ENCODE data around the gene AIMP1. TPM values are rescaled to one million over a fixed set of nuclear protein-coding genes. Genes with fewer than 3 reads are reported as not detected.
A peak's percentile ranks its signal among the peaks of the same experiment; 100 is the strongest.

Gene AIMP1
- total and polyA plus RNA-seq, 2 of the 13 experiments (the other 11 are each of a cell fraction or from before 2014, with no cell fraction given): 28.6 to 82.9 TPM

GRCh38 chr4:106287353-106287969, 28.9 kb upstream of the AIMP1 start (continued):
- no peak for TF ChIP-seq ZNF275 (CRISPR knock-in tag; IDR thresholded peaks at IDR 0.05; ENCODE audit: borderline replicate concordance)
- peak; percentile 90; the same call in 1 of the 2 replicates for TF ChIP-seq SALL1 (CRISPR knock-in tag; IDR thresholded peaks at IDR 0.05)
- peak; percentile 73; the same call in 1 of the 2 replicates for TF ChIP-seq DNMT3B (CRISPR knock-in tag; conservative IDR thresholded peaks at IDR 0.05)
- peak; percentile 88 for TF ChIP-seq THAP11 (CRISPR knock-in tag; IDR thresholded peaks at IDR 0.05)
- 0 out of 2 replicates have a peak, but pooled peaks have one; percentile 59 for TF ChIP-seq ATF1 (CRISPR knock-in tag; IDR thresholded peaks at IDR 0.05)
- TF ChIP-seq HOXA3 (CRISPR knock-in tag; IDR thresholded peaks at IDR 0.05): peak; percentile 85
- no peak for TF ChIP-seq KDM5B (CRISPR knock-in tag; IDR thresholded peaks at IDR 0.05; ENCODE audit: borderline replicate concordance)
- TF ChIP-seq ZBTB40 (IDR thresholded peaks at IDR 0.05): no peak
- TF ChIP-seq ZBTB40 (CRISPR knock-in tag; IDR thresholded peaks at IDR 0.05): no peak; the same call in 1 of the 2 replicates
- TF ChIP-seq ZNF101 (CRISPR knock-in tag; IDR thresholded peaks at IDR 0.05; ENCODE audit: borderline replicate concordance, low read depth): no peak
- TF ChIP-seq ZNF142 (CRISPR knock-in tag; IDR thresholded peaks at IDR 0.05): no peak
- no peak for TF ChIP-seq ZNF740 (CRISPR knock-in tag; IDR thresholded peaks at IDR 0.05)

Data from HepG2 (cell line).